ENCODE results near the gene ANKFN1.
"Not testable (repeated sequence)": the region's sequence is repeated elsewhere in the genome, so short reads cannot be mapped to it uniquely, and the experiment has no call there.

The ANKFN1 gene

GRCh38 chr17:56185491-56186221 is 32.4 kb downstream of the ANKFN1 start:
- DNase-seq: no peak

GRCh38 chr17:56186222-56186786 is 33.0 kb downstream of the ANKFN1 start:
- no peak for DNase-seq

- DNase-seq: peak; percentile 50
These were observed 50.2 kb downstream of the ANKFN1 start for GRCh38 chr17:56203430-56203829.

GRCh38 chr17:56206351-56206750 is 53.1 kb downstream of the ANKFN1 start:
- no peak for DNase-seq

- no peak for DNase-seq
These were observed 59.8 kb downstream of the ANKFN1 start for GRCh38 chr17:56213031-56213430.

- DNase-seq: no peak
These were observed 64.6 kb downstream of the ANKFN1 start for GRCh38 chr17:56217921-56218320.

- DNase-seq: no peak
These were observed 69.0 kb downstream of the ANKFN1 start for GRCh38 chr17:56222255-56222654.

GRCh38 chr17:56230660-56231059 is 77.4 kb downstream of the ANKFN1 start:
- no peak for DNase-seq

- no peak for DNase-seq
These were observed 78.0 kb downstream of the ANKFN1 start for GRCh38 chr17:56231252-56231651.

GRCh38 chr17:56231693-56232092 is 78.4 kb downstream of the ANKFN1 start:
- DNase-seq: no peak

- no peak for DNase-seq
These were observed 91.1 kb downstream of the ANKFN1 start for GRCh38 chr17:56244268-56244890.

GRCh38 chr17:56247816-56248215 is 94.5 kb downstream of the ANKFN1 start:
- DNase-seq: no peak

GRCh38 chr17:56257075-56257474 is 103.8 kb downstream of the ANKFN1 start:
- DNase-seq: no peak

GRCh38 chr17:56260376-56261002 is 107.2 kb downstream of the ANKFN1 start:
- DNase-seq: no peak

- DNase-seq: peak; percentile 45
These were observed 109.5 kb downstream of the ANKFN1 start for GRCh38 chr17:56262803-56263202.

- no peak for DNase-seq
These were observed 116.5 kb downstream of the ANKFN1 start for GRCh38 chr17:56269556-56270389.

GRCh38 chr17:56274491-56274890 is 121.2 kb downstream of the ANKFN1 start:
- no peak for DNase-seq

GRCh38 chr17:56284482-56284881 is 131.2 kb downstream of the ANKFN1 start:
- no peak for DNase-seq

- DNase-seq: not testable (repeated sequence)
These were observed 135.5 kb downstream of the ANKFN1 start for GRCh38 chr17:56288786-56289185.

- DNase-seq: no peak
These were observed 136.0 kb downstream of the ANKFN1 start for GRCh38 chr17:56289321-56289720.

GRCh38 chr17:56290101-56290801 is 137.0 kb downstream of the ANKFN1 start:
- DNase-seq: no peak

- no peak for DNase-seq
These were observed 137.5 kb downstream of the ANKFN1 start for GRCh38 chr17:56290802-56291118.
